Prostate gland (tissue), 2 donors: ENCODE data around the gene HERPUD1. TPM values are rescaled to one million over a fixed set of nuclear protein-coding genes. Genes with fewer than 3 reads are reported as not detected.

Experiments
- DNase-seq: peaks from one replicate; pipeline ENCODE4 v3.0.0-alpha.2; 2019; ENCODE audit warnings: low spot score
- H3K27ac ChIP-seq, 2 donors: fragments of 200-600 bp; sonication (generic); 2 replicates each; pipeline ENCODE4 v1.5.1; 2017 to 2019
- H3K27me3 ChIP-seq: fragments of 200-600 bp; sonication (generic); replicated peaks from 2 replicates; pipeline ENCODE4 v1.5.1; 2019; ENCODE audit not compliant: insufficient read depth
- H3K36me3 ChIP-seq, 2 donors: fragments of 200-600 bp; sonication (generic); 1 replicate in 1 of 2; 2 replicates in 1 of 2; pipeline versions ENCODE4 v1.5.1 to v1.8.1; 2017 to 2019
- H3K4me1 ChIP-seq: fragments of 200-600 bp; sonication (generic); replicated peaks from 2 replicates; pipeline ENCODE4 v1.5.1; 2019
- H3K4me3 ChIP-seq, 2 donors: fragments of 200-600 bp; sonication (generic); 2 replicates each; pipeline ENCODE4 v1.5.1; 2017 to 2019
- H3K9me3 ChIP-seq: fragments of 200-600 bp; sonication (generic); 2 replicates; pipeline ENCODE4 v1.5.1; 2017
- CTCF ChIP-seq, 4 experiments: fragments of 200-600 bp in 2 of 4; fragments of 450-650 bp in 2 of 4; sonication (generic) in 2 of 4; IDR thresholded peaks; 1 replicate in 3 of 4; 2 replicates in 1 of 4; pipeline ENCODE4 v1.5.1; 2016 to 2019; ENCODE audit warnings: antibody characterized with exemption in 4 of 4, mild to moderate bottlenecking in 2 of 4, moderate library complexity in 2 of 4
- POLR2A ChIP-seq: fragments of 450-650 bp; IDR thresholded peaks from one replicate; pipeline ENCODE4 v1.6.1; 2016; ENCODE audit warnings: antibody characterized with exemption, mild to moderate bottlenecking
- POLR2AphosphoS5 ChIP-seq: sonication (generic); formaldehyde crosslinking; IDR thresholded peaks from one replicate; pipeline ENCODE4 v1.6.1; 2017; ENCODE audit warnings: antibody characterized with exemption
- WGBS: methylation state at CpG from one replicate; pipeline ENCODE4 v1.1.5; 2018; 5-methylcytosine and 5-hydroxymethylcytosine counted together
- intact Hi-C: fragments of 100-400 bp; cut with DNase I; formaldehyde crosslinking; loops from one replicate; pipeline ENCODE4 v1.14.2; 2022
- total RNA-seq, 2 donors: library from RNA; depleted of rRNA; stranded (reverse); fragments of >200 nt; gene quantifications; one replicate each; pipeline ENCODE4 v1.1.0, GENCODE V29; 2016

HERPUD1 gene
- total RNA-seq, 2 donors from 2014 or later, result 365 to 952 TPM

GRCh38 chr16:56939801-56940200, 7.9 kb downstream of the HERPUD1 start:
- TF ChIP-seq POLR2A, result no peak
- TF ChIP-seq POLR2AphosphoS5, result no peak
- TF ChIP-seq CTCF (IDR thresholded peaks at IDR 0.05), result no peak
- peak overlapping the region in 1 of 2 donors; percentile 33 for H3K27ac ChIP-seq
- WGBS, result 57% methylated on average over 4 of the region's 4 CpGs
- no peaks in the 10 kb centered on the region for H3K27me3 ChIP-seq
- no peak for DNase-seq
- no peak overlapping the region for H3K4me3 ChIP-seq
- H3K36me3 ChIP-seq, result peaks cover 42 to 46% of the 10 kb centered on the region in 2 donors
- H3K4me1 ChIP-seq, result peaks cover 8% of the 10 kb centered on the region
- H3K9me3 ChIP-seq, result no peaks in the 10 kb centered on the region
- intact Hi-C loops, result loop anchor here (10.0 kb wide), 1 partner anchor 205 kb away; the partner anchor contains the start of gene NUP93

- TF ChIP-seq POLR2A (no peak), POLR2AphosphoS5 (no peak), CTCF (IDR thresholded peaks at IDR 0.05) (no peak)
- DNase-seq, result no peak
- peaks cover 35 to 46% of the 10 kb centered on the region in 2 donors for H3K36me3 ChIP-seq
- H3K27ac ChIP-seq, result peak overlapping the region in 1 of 2 donors; percentile 33
- no peaks in the 10 kb centered on the region for H3K9me3 ChIP-seq
- intact Hi-C loops, result no loop called here
- H3K27me3 ChIP-seq, result no peaks in the 10 kb centered on the region
- 66% methylated on average over 2 of the region's 2 CpGs for whole genome bisulfite sequencing
- H3K4me3 ChIP-seq, result no peak overlapping the region
- peaks cover 8% of the 10 kb centered on the region for H3K4me1 ChIP-seq
Measured at GRCh38 chr16:56941092-56941491, 9.2 kb downstream of the HERPUD1 start.

- Histone ChIP-seq H3K27me3 (no peaks in the 10 kb centered on the region), H3K9me3 (no peaks in the 10 kb centered on the region), H3K36me3 (peaks cover 35 to 46% of the 10 kb centered on the region in 2 donors), H3K27ac (peak overlapping the region in 1 of 2 donors; percentile 33), H3K4me3 (no peak overlapping the region), H3K4me1 (peaks cover 8% of the 10 kb centered on the region)
- TF ChIP-seq POLR2A (no peak), POLR2AphosphoS5 (no peak), CTCF (IDR thresholded peaks at IDR 0.05) (no peak)
- intact Hi-C loops, result no loop called here
- 63% methylated on average over 9 of the region's 9 CpGs for WGBS
- no peak for DNase-seq
Measured at GRCh38 chr16:56941856-56942331, 10.0 kb downstream of the HERPUD1 start.

- DNase-seq, result no peak
- Histone ChIP-seq H3K27ac (peak overlapping the region; percentile 10 to 42), H3K4me1 (peaks cover 8% of the 10 kb centered on the region), H3K36me3 (peaks cover 25 to 44% of the 10 kb centered on the region in 2 donors), H3K9me3 (no peaks in the 10 kb centered on the region), H3K27me3 (no peaks in the 10 kb centered on the region), H3K4me3 (no peak overlapping the region)
- WGBS, result 46% methylated on average over 6 of the region's 6 CpGs
- intact Hi-C loops, result no loop called here
- TF ChIP-seq POLR2AphosphoS5, result no peak
- TF ChIP-seq CTCF (IDR thresholded peaks at IDR 0.05), result no peak
- TF ChIP-seq POLR2A, result no peak
Measured at GRCh38 chr16:56943761-56944375, 11.9 kb downstream of the HERPUD1 start.
